K562 (cell line): ENCODE data around the gene MATN1. TPM values are rescaled to one million over a fixed set of nuclear protein-coding genes. Genes with fewer than 3 reads are reported as not detected.
A peak's percentile ranks its signal among the peaks of the same experiment; 100 is the strongest.

Experiments
- ARID2 ChIP-seq: fragments of 450-650 bp; IDR thresholded peaks from 2 replicates; pipeline ENCODE4 v1.6.1; 2017; ENCODE audit warnings: antibody characterized with exemption, mild to moderate bottlenecking
- CBX1 ChIP-seq: sonication (generic); IDR thresholded peaks from 2 replicates; pipeline ENCODE4 v1.6.1; 2016; ENCODE audit warnings: antibody characterized with exemption, low read depth, mild to moderate bottlenecking
- FOSL1 ChIP-seq: fragments of 200-800 bp; sonication (Bioruptor generic); conservative IDR thresholded peaks from 2 replicates; pipeline ENCODE4 v1.6.1; 2016; ENCODE audit warnings: missing genetic modification characterization, missing compliant biosample characterization
- FOXP4 ChIP-seq: sonication (generic); formaldehyde crosslinking; IDR thresholded peaks from 2 replicates; pipeline ENCODE4 v1.8.0; 2022; ENCODE audit warnings: mild to moderate bottlenecking, missing genetic modification reagents, borderline replicate concordance
- KLF13 ChIP-seq: fragments of 450-650 bp; IDR thresholded peaks from 2 replicates; pipeline ENCODE4 v1.6.1; 2016; ENCODE audit warnings: missing genetic modification characterization, low read depth, mild to moderate bottlenecking, missing compliant biosample characterization, moderate library complexity, borderline replicate concordance
- KLF6 ChIP-seq: fragments of 250-450 bp; sonication (Bioruptor Pico); IDR thresholded peaks from 2 replicates; pipeline ENCODE4 v1.4.0; 2020; ENCODE audit warnings: mild to moderate bottlenecking, moderate library complexity, borderline replicate concordance
- LCOR ChIP-seq: sonication (generic); formaldehyde crosslinking; IDR thresholded peaks from 2 replicates; pipeline ENCODE4 v1.8.0; 2022; ENCODE audit warnings: mild to moderate bottlenecking, missing genetic modification reagents
- MXD1 ChIP-seq: fragments of 250-450 bp; sonication (Bioruptor Pico); IDR thresholded peaks from 2 replicates; pipeline ENCODE4 v1.8.0; 2021; ENCODE audit warnings: borderline replicate concordance, mild to moderate bottlenecking, moderate library complexity; ENCODE audit not compliant: poor library complexity, severe bottlenecking
- NCOA2 ChIP-seq, 2 experiments: fragments of 450-650 bp; IDR thresholded peaks; 2 replicates each; pipeline ENCODE4 v1.6.1; 2018; ENCODE audit warnings: mild to moderate bottlenecking in 2 of 2, moderate library complexity in 1 of 2; ENCODE audit not compliant: partially characterized antibody in 2 of 2
- NR4A1 ChIP-seq, 2 experiments: fragments of 250-450 bp in 1 of 2; fragments of 450-650 bp in 1 of 2; sonication (Bioruptor Pico) in 1 of 2; IDR thresholded peaks; 2 replicates each; pipeline versions ENCODE4 v1.4.0 to v1.6.1; 2016 to 2020; ENCODE audit warnings: mild to moderate bottlenecking in 2 of 2, missing compliant biosample characterization in 1 of 2, missing genetic modification characterization in 1 of 2, moderate library complexity in 1 of 2
- SAFB2 ChIP-seq: fragments of 200-400 bp; formaldehyde crosslinking; IDR thresholded peaks from 2 replicates; pipeline ENCODE4 v1.6.1; 2018; ENCODE audit warnings: borderline replicate concordance, low read length, low read depth, moderate library complexity; ENCODE audit not compliant: severe bottlenecking
- SRSF3 ChIP-seq: fragments of 200-400 bp; formaldehyde crosslinking; IDR thresholded peaks from 2 replicates; pipeline ENCODE4 v1.6.1; 2016; ENCODE audit warnings: mild to moderate bottlenecking, low read length, moderate library complexity; ENCODE audit not compliant: insufficient read depth
- THRA ChIP-seq: fragments of 450-650 bp; IDR thresholded peaks from 2 replicates; pipeline ENCODE4 v1.6.1; 2017; ENCODE audit warnings: mild to moderate bottlenecking, moderate library complexity
- ZNF263 ChIP-seq: sonication (generic); formaldehyde crosslinking; IDR thresholded peaks from 2 replicates; pipeline ENCODE4 v1.8.0; 2022; ENCODE audit warnings: mild to moderate bottlenecking, missing genetic modification reagents, borderline replicate concordance
- ZNF449 ChIP-seq: fragments of 250-450 bp; sonication (Bioruptor Pico); IDR thresholded peaks from 2 replicates; pipeline ENCODE4 v1.8.0; 2022; ENCODE audit warnings: moderate library complexity, mild to moderate bottlenecking, inconsistent platforms
- ZNF592 ChIP-seq: fragments of 450-650 bp; IDR thresholded peaks from 2 replicates; pipeline ENCODE4 v1.6.1; 2017; ENCODE audit warnings: antibody characterized with exemption, mild to moderate bottlenecking
- polyA plus RNA-seq, 8 experiments: library from polyadenylated mRNA; depleted of rRNA in 4 of 8; stranded (reverse) in 5 of 8; unstranded in 3 of 8; fragments of >200 nt; fragmentation: Nextera tagmentation in 2 of 8; fragmentation: Illumina TruSeq in 1 of 8; extraction: Ambion mirVana in 2 of 8; extraction: Trizol in 1 of 8; gene quantifications; 2 replicates each; pipeline versions ENCODE4 v1.2.1 to v1.2.3, GENCODE V29; 2011 to 2014; ENCODE audit warnings: inconsistent platforms in 1 of 8, missing spikeins in 1 of 8
- total RNA-seq, 7 experiments: library from RNA; depleted of rRNA in 6 of 7; stranded (reverse); fragments of >200 nt in 6 of 7; fragmentation: Illumina TruSeq in 2 of 7; extraction: Trizol in 2 of 7; gene quantifications; 2 replicates each; pipeline versions ENCODE4 v1.2.1 to v1.2.3, GENCODE V29; 2011 to 2021; ENCODE audit warnings: low replicate concordance in 1 of 7

The MATN1 gene
- total and polyA plus RNA-seq, 9 of the 15 experiments (the other 6 are each of a cell fraction or from before 2014, with no cell fraction given): 0.10 to 2.3 (median 1.2) TPM

- TF ChIP-seq KLF13 (tag) (no peak), FOSL1 (tag) (no peak), KLF6 (CRISPR knock-in tag) (no peak), ZNF449 (no peak), NR4A1 (CRISPR knock-in tag; IDR thresholded peaks at IDR 0.05) (no peak), NR4A1 (tag; IDR thresholded peaks at IDR 0.05) (no peak), SRSF3 (no peak), SAFB2 (no peak), ARID2 (no peak), ZNF263 (no peak), FOXP4 (CRISPR knock-in tag) (no peak), LCOR (CRISPR knock-in tag) (no peak), MXD1 (CRISPR knock-in tag) (no peak), ZNF592 (no peak), NCOA2 (IDR thresholded peaks at IDR 0.05; ENCODE audit: partially characterized antibody in 2 of 2) (no peak), CBX1 (peak; percentile 65; the same call in 1 of the 2 replicates), THRA (no peak)
Observed at GRCh38 chr1:30730346-30731108, 7.1 kb upstream of the MATN1 start (continued).
